ENCODE data around the gene SLC25A53. TPM values are rescaled to one million over a fixed set of nuclear protein-coding genes. Genes with fewer than 3 reads are reported as not detected.

The SLC25A53 gene
- total and polyA plus RNA-seq, 2 donors (not counting 1 experiment from before 2014, with no cell fraction given) = 10.3 to 20.7 TPM

DNA sequence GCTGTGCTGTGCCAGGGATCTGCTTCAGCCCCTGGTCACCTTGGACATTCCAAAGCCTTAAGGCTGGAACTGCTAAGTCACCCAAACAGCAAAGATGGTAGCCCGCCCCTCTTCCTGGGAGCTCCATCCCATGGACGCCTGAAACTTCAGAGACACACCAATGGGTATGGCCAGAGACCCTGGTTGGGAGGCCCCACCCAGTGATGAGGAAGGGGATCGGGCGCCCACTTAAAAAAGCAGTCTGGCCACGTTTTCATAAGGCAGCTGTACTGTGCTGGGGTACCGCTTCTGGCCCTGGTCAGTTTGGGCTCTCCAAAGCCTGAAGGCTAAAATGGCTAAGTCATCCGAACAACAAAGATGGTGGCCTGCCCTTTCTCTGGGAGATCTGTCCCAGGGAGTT is 71.3 kb downstream of the SLC25A53 start:
- CTCF ChIA-PET = no interaction called here

DNA sequence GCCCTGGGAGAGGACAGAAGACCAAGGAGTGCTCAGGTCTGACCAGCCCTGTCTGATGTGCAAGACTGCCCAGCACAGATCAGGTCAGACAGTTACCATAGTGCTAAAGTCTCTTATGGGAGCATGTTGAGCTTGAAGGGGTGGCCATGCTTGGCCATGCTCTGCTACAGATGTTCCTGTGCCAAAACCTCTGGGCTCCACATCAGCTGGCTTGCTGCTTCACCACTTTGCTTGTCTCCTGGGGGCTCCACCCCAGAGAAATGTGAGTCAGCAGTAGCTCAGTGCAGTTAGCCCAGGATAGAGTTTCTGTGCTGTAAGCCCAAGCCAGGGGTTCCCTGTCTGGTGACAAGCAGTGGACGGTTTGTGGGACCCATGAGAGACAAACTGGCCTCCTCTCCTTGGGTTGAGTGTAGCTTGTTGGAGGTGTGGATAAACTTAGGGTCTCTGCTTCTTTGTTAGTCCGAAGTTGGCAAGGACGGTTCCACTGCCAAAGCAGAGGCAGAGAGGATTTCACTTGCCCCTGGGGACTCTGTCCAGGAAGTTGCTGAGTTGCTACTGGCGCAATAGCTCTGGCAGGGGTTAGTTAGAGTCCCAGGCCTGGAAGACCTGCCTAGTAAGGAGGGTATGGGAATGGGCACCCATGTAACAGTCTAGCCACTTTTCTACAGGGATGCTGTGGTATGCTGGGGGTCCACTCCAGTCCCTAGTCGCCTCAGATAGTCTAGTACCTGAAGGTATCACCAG is 72.1 kb downstream of the SLC25A53 start:
- Histone ChIP-seq H3K27me3 (replicated peaks in 1 of 4; ENCODE audit: control extremely low read depth in 1 of 4, control insufficient read depth in 3 of 4, insufficient read depth in 4 of 4, low read length in 3 of 4) (peaks cover 0 to 2% (median 0%) of the 10 kb centered on the region in 4 experiments), H3K4me3 (ENCODE audit: control extremely low read depth in 1 of 5, extremely low read depth in 1 of 5, insufficient read depth in 1 of 5, low read depth in 2 of 5, low read length in 4 of 5) (no peak overlapping the region), H3K9ac (ENCODE audit: low read length) (no peak overlapping the region), H3K4me1 (ENCODE audit: control insufficient read depth in 2 of 2, insufficient read depth in 2 of 2, low read length in 2 of 2) (no peaks in the 10 kb centered on the region), H3K36me3 (replicated peaks in 1 of 2; ENCODE audit: control extremely low read depth in 1 of 2, control insufficient read depth in 1 of 2, extremely low read depth in 1 of 2, insufficient read depth in 2 of 2, low read length in 1 of 2) (no peaks in the 10 kb centered on the region), H2AFZ (ENCODE audit: insufficient read depth, low read depth, low read length, poor library complexity, severe bottlenecking) (no peak overlapping the region), H3K9me3 (ENCODE audit: control extremely low read depth in 1 of 3, control insufficient read depth in 2 of 3, insufficient read depth in 1 of 3, low read length in 2 of 3) (no peaks in the 10 kb centered on the region), H4K20me1 (ENCODE audit: control insufficient read depth, insufficient read depth, low read length, poor library complexity, severe bottlenecking) (no peaks in the 10 kb centered on the region), H3K27ac (ENCODE audit: low read length in 2 of 2) (no peak overlapping the region), H3K4me2 (replicated peaks; ENCODE audit: low read depth, low read length, poor library complexity, severe bottlenecking) (no peak overlapping the region), H3K79me2 (ENCODE audit: control insufficient read depth, insufficient read depth, low read length) (no peaks in the 10 kb centered on the region)
- TF ChIP-seq, protein P1, sequence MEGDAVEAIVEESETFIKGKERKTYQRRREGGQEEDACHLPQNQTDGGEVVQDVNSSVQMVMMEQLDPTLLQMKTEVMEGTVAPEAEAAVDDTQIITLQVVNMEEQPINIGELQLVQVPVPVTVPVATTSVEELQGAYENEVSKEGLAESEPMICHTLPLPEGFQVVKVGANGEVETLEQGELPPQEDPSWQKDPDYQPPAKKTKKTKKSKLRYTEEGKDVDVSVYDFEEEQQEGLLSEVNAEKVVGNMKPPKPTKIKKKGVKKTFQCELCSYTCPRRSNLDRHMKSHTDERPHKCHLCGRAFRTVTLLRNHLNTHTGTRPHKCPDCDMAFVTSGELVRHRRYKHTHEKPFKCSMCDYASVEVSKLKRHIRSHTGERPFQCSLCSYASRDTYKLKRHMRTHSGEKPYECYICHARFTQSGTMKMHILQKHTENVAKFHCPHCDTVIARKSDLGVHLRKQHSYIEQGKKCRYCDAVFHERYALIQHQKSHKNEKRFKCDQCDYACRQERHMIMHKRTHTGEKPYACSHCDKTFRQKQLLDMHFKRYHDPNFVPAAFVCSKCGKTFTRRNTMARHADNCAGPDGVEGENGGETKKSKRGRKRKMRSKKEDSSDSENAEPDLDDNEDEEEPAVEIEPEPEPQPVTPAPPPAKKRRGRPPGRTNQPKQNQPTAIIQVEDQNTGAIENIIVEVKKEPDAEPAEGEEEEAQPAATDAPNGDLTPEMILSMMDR (IDR thresholded peaks at IDR 0.05) = no peak
- no peaks in the 10 kb centered on the region for H3K4me1 Mint-ChIP-seq
- H3K27ac Mint-ChIP-seq = no peak overlapping the region
- H3K9me3 Mint-ChIP-seq (ENCODE audit: insufficient read depth) = no peaks in the 10 kb centered on the region
- 49% methylated on average over 2 of the region's 5 CpGs for WGBS (ENCODE audit: insufficient coverage)
- ATAC-seq (ENCODE audit: low read depth) = no peak
- POLR2A ChIA-PET = no interaction called here
- CTCF ChIA-PET = no interaction called here
- no peaks in the 10 kb centered on the region for H3K27me3 Mint-ChIP-seq
- no peak overlapping the region for H3K4me3 Mint-ChIP-seq
- intact Hi-C loops (cut with micrococcal nuclease) = no loop called here
- no peak for DNase-seq

More for the DNA sequence above, 71.3 kb downstream of the SLC25A53 start:
- WGBS (ENCODE audit: insufficient coverage) = 90% methylated on average over 6 of the region's 7 CpGs
- Histone ChIP-seq H3K4me1 (ENCODE audit: control insufficient read depth in 2 of 2, insufficient read depth in 2 of 2, low read length in 2 of 2) (no peaks in the 10 kb centered on the region), H3K4me3 (ENCODE audit: control extremely low read depth in 1 of 5, extremely low read depth in 1 of 5, insufficient read depth in 1 of 5, low read depth in 2 of 5, low read length in 4 of 5) (no peak overlapping the region), H3K36me3 (replicated peaks in 1 of 2; ENCODE audit: control extremely low read depth in 1 of 2, control insufficient read depth in 1 of 2, extremely low read depth in 1 of 2, insufficient read depth in 2 of 2, low read length in 1 of 2) (no peaks in the 10 kb centered on the region), H3K27me3 (replicated peaks in 1 of 4; ENCODE audit: control extremely low read depth in 1 of 4, control insufficient read depth in 3 of 4, insufficient read depth in 4 of 4, low read length in 3 of 4) (peaks cover 0 to 2% (median 0%) of the 10 kb centered on the region in 4 experiments), H3K79me2 (ENCODE audit: control insufficient read depth, insufficient read depth, low read length) (no peaks in the 10 kb centered on the region), H3K27ac (ENCODE audit: low read length in 2 of 2) (no peak overlapping the region), H3K4me2 (replicated peaks; ENCODE audit: low read depth, low read length, poor library complexity, severe bottlenecking) (no peak overlapping the region), H4K20me1 (ENCODE audit: control insufficient read depth, insufficient read depth, low read length, poor library complexity, severe bottlenecking) (no peaks in the 10 kb centered on the region), H2AFZ (ENCODE audit: insufficient read depth, low read depth, low read length, poor library complexity, severe bottlenecking) (no peak overlapping the region), H3K9me3 (ENCODE audit: control extremely low read depth in 1 of 3, control insufficient read depth in 2 of 3, insufficient read depth in 1 of 3, low read length in 2 of 3) (no peaks in the 10 kb centered on the region), H3K9ac (ENCODE audit: low read length) (no peak overlapping the region)
- Mint-ChIP-seq H3K27me3 (no peaks in the 10 kb centered on the region), H3K4me3 (no peak overlapping the region), H3K9me3 (ENCODE audit: insufficient read depth) (no peaks in the 10 kb centered on the region), H3K4me1 (no peaks in the 10 kb centered on the region), H3K27ac (no peak overlapping the region)
- intact Hi-C loops (cut with micrococcal nuclease) = no loop called here
- ATAC-seq (ENCODE audit: low read depth) = no peak
- no peak for DNase-seq
- POLR2A ChIA-PET = no interaction called here
- TF ChIP-seq, protein P1 (IDR thresholded peaks at IDR 0.05) = no peak
- TF ChIP-seq EZH2 (IDR thresholded peaks at IDR 0.05; ENCODE audit: borderline replicate concordance, insufficient read depth, low read depth, low read length, poor library complexity, severe bottlenecking) = no peak
